ENCODE data around the gene PLEK.
"Not testable (repeated sequence)": the region's sequence is repeated elsewhere in the genome, so short reads cannot be mapped to it uniquely, and the experiment has no call there.

PLEK gene

GRCh38 chr2:68438455-68439303, 73.6 kb downstream of the PLEK start:
- DNase-seq (ENCODE audit: low read depth, low spot score), result no peak

DNA sequence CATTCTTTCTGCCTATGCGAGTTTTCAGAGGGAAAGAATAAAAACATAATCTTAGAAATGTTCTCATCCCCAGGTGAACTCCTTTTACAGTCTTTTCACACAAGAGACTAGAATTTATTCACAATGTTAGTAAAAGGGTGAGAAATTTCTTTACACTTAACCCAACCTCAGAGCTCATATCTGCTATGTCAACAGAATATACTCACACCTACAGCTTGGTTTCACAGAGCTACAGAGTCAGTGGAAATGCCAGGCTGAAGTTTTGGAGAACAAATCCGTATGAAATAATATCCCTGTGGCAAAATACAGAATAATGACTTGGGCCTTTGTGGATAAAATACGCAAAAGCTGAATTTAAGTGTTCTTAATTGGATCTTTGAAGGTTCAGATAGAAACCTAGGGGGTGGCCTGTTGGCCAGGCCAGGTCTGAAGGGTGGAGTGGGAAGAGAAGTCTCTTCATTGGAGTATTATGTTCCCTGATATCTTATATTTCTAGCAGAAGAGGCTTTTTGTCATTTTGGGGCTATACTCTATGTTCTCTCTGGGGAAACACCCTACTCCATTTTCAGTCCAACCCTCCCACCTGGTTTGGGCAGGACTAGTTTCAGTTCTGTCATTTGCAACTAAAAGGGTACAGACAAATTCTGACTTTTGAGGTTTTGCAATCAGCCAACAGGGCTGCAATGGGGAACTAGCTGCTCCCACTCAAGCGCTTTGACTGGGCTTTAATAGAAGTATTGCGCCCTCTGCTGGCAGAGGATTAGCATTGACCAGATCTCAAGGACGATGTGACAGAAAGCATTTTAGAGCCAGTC, 76.3 kb downstream of the PLEK start:
- DNase-seq (ENCODE audit: low read depth, low spot score), result peak; percentile 80

- DNase-seq (ENCODE audit: low read depth, low spot score), result no peak
Measured at GRCh38 chr2:68441994-68442322, 76.9 kb downstream of the PLEK start.

DNA sequence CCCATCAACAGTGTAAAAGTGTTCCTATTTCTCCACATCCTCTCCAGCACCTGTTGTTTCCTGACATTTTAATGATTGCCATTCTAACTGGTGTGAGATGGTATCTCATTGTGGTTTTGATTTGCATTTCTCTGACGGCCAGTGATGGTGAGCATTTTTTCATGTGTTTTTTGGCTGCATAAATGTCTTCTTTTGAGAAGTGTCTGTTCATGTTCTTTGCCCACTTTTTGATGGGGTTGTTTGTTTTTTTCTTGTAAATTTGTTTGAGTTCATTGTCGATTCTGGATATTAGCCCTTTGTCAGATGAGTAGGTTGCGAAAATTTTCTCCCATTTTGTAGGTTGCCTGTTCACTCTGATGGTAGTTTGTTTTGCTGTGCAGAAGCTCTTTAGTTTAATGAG, 81.3 kb downstream of the PLEK start:
- not testable (repeated sequence) for DNase-seq (ENCODE audit: low read depth, low spot score)
